Subcutaneous abdominal adipose tissue (tissue), 5 donors: ENCODE measurements around the gene TIMELESS.
"Not testable (repeated sequence)": the region's sequence is repeated elsewhere in the genome, so short reads cannot be mapped to it uniquely, and the experiment has no call there.

Source experiments
- H3K27ac ChIP-seq: one replicate; pipeline ENCODE4 v1.7.0; 2013; ENCODE audit warnings: low read depth, mild to moderate bottlenecking, inconsistent platforms, low read length, moderate library complexity
- H3K27me3 ChIP-seq, 5 donors: one replicate each; pipeline ENCODE4 v1.7.0; 2013; ENCODE audit warnings: low read length in 5 of 5, inconsistent platforms in 1 of 5; ENCODE audit not compliant: control insufficient read depth in 5 of 5, insufficient read depth in 4 of 5
- H3K36me3 ChIP-seq, 5 donors: one replicate each; pipeline ENCODE4 v1.7.0; 2013; ENCODE audit warnings: low read length in 5 of 5; ENCODE audit not compliant: control insufficient read depth in 5 of 5, insufficient read depth in 5 of 5
- H3K4me1 ChIP-seq, 5 donors: one replicate each; pipeline ENCODE4 v1.7.0; 2013; ENCODE audit warnings: low read length in 5 of 5, mild to moderate bottlenecking in 3 of 5, moderate library complexity in 1 of 5; ENCODE audit not compliant: control insufficient read depth in 5 of 5, insufficient read depth in 5 of 5
- H3K4me3 ChIP-seq, 5 donors: one replicate each; pipeline ENCODE4 v1.7.0; 2013; ENCODE audit warnings: low read length in 5 of 5, low read depth in 1 of 5
- H3K9ac ChIP-seq, 5 donors: one replicate each; pipeline ENCODE4 v1.7.0; 2013; ENCODE audit warnings: low read length in 5 of 5, mild to moderate bottlenecking in 4 of 5, moderate library complexity in 3 of 5
- H3K9me3 ChIP-seq, 5 donors: one replicate each; pipeline ENCODE4 v1.7.0; 2013; ENCODE audit warnings: low read length in 5 of 5; ENCODE audit not compliant: control insufficient read depth in 5 of 5
- donor health status: healthy.
- donor health status: healthy.
- donor health status: healthy.
- donor health status: healthy.
- donor health status: healthy.

The TIMELESS gene

GRCh38 chr12:56468216-56469006 is 19.2 kb upstream of the TIMELESS start, which contains the start of gene SPRYD4:
Gene SPRYD4 (plus strand): TSS chr12:56468578. CDS start chr12:56468592, 14 bp downstream.
- peak within 1 kb of the TSS; percentile 93 for H3K27ac ChIP-seq
- peaks cover 0 to 5% (median 4%) of the 10 kb centered on the region in 5 donors for H3K36me3 ChIP-seq
- H3K9ac ChIP-seq: peak within 1 kb of the TSS; percentile 89 to 96 (median 92)
- H3K4me3 ChIP-seq: peak within 1 kb of the TSS; percentile 90 to 99 (median 98)
- H3K27me3 ChIP-seq: no peaks in the 10 kb centered on the region
- peaks cover 0 to 23% (median 18%) of the 10 kb centered on the region in 5 donors for H3K4me1 ChIP-seq
- H3K9me3 ChIP-seq: no peaks in the 10 kb centered on the region

GRCh38 chr12:56462565-56462964 is 13.3 kb upstream of the TIMELESS start:
- Histone ChIP-seq H3K4me3 (no peak overlapping the region), H3K9me3 (no peaks in the 10 kb centered on the region), H3K4me1 (peaks cover 0 to 7% (median 3%) of the 10 kb centered on the region in 5 donors), H3K36me3 (no peaks in the 10 kb centered on the region), H3K27me3 (no peaks in the 10 kb centered on the region), H3K27ac (no peak overlapping the region), H3K9ac (peak overlapping the region in 1 of 5 donors; percentile 8)

- Histone ChIP-seq H3K9ac (no peak overlapping the region), H3K4me3 (no peak overlapping the region), H3K27me3 (no peaks in the 10 kb centered on the region), H3K27ac (no peak overlapping the region), H3K36me3 (no peaks in the 10 kb centered on the region), H3K4me1 (peaks cover 0 to 7% (median 3%) of the 10 kb centered on the region in 5 donors), H3K9me3 (no peaks in the 10 kb centered on the region)
Measured at GRCh38 chr12:56461235-56462159, 12.3 kb upstream of the TIMELESS start.

- Histone ChIP-seq H3K9ac (no peak overlapping the region), H3K27ac (no peak overlapping the region), H3K36me3 (no peaks in the 10 kb centered on the region), H3K27me3 (peaks cover 0 to 2% (median 0%) of the 10 kb centered on the region in 5 donors), H3K9me3 (no peaks in the 10 kb centered on the region), H3K4me3 (no peak overlapping the region), H3K4me1 (no peaks in the 10 kb centered on the region)
Measured at GRCh38 chr12:56457817-56458216, 8.6 kb upstream of the TIMELESS start.

- H3K9ac ChIP-seq: no peak within 1 kb of the TSS
- no peak within 1 kb of the TSS for H3K4me3 ChIP-seq
- peaks cover 0 to 2% (median 0%) of the 10 kb centered on the region in 5 donors for H3K27me3 ChIP-seq
- no peaks in the 10 kb centered on the region for H3K36me3 ChIP-seq
- H3K9me3 ChIP-seq: no peaks in the 10 kb centered on the region
- no peak within 1 kb of the TSS for H3K27ac ChIP-seq
- peaks cover 0 to 4% (median 3%) of the 10 kb centered on the region in 5 donors for H3K4me1 ChIP-seq
Measured at GRCh38 chr12:56454557-56454956, 5.3 kb upstream of the TIMELESS start, which contains the start of gene MIP. Gene MIP (minus strand): TSS chr12:56454657. CDS start chr12:56454613, 44 bp downstream.

GRCh38 chr12:56451147-56451546 is 1.9 kb upstream of the TIMELESS start:
- no peaks in the 10 kb centered on the region for H3K36me3 ChIP-seq
- H3K4me3 ChIP-seq: no peak overlapping the region
- H3K9ac ChIP-seq: no peak overlapping the region
- H3K27me3 ChIP-seq: peaks cover 0 to 2% (median 0%) of the 10 kb centered on the region in 5 donors
- peaks cover 0 to 10% (median 8%) of the 10 kb centered on the region in 5 donors for H3K4me1 ChIP-seq
- no peaks in the 10 kb centered on the region for H3K9me3 ChIP-seq
- no peak overlapping the region for H3K27ac ChIP-seq

GRCh38 chr12:56450241-56450640 is 1.0 kb upstream of the TIMELESS start:
- peak overlapping the region; percentile 84 for H3K27ac ChIP-seq
- H3K4me1 ChIP-seq: peaks cover 0 to 10% (median 8%) of the 10 kb centered on the region in 5 donors
- H3K9ac ChIP-seq: no peak overlapping the region
- no peaks in the 10 kb centered on the region for H3K36me3 ChIP-seq
- no peak overlapping the region for H3K4me3 ChIP-seq
- no peaks in the 10 kb centered on the region for H3K27me3 ChIP-seq
- H3K9me3 ChIP-seq: no peaks in the 10 kb centered on the region

GRCh38 chr12:56449622-56449984 is 377 bp upstream of the TIMELESS start:
- H3K27ac ChIP-seq: peak overlapping the region; percentile 84
- no peaks in the 10 kb centered on the region for H3K36me3 ChIP-seq
- peaks cover 0 to 10% (median 8%) of the 10 kb centered on the region in 5 donors for H3K4me1 ChIP-seq
- peak overlapping the region; percentile 75 to 93 (median 89) for H3K9ac ChIP-seq
- H3K4me3 ChIP-seq: peak overlapping the region; percentile 54 to 93 (median 83)
- H3K27me3 ChIP-seq: no peaks in the 10 kb centered on the region
- H3K9me3 ChIP-seq: no peaks in the 10 kb centered on the region

GRCh38 chr12:56443208-56443607 is 6.0 kb downstream of the TIMELESS start:
- not testable (repeated sequence) for H3K9me3 ChIP-seq, H3K27ac ChIP-seq, H3K36me3 ChIP-seq, H3K4me3 ChIP-seq, H3K4me1 ChIP-seq, H3K9ac ChIP-seq, H3K27me3 ChIP-seq
